GM12892 (cell line): ENCODE measurements around the gene DEPP1.

Experiments used
- DNase-seq: peaks from one replicate; pipeline ENCODE4 v3.0.0; 2011; ENCODE audit not compliant: insufficient read length
- FAIRE-seq: peaks from 2 replicates; lab custom pipeline; 2011; peaks lifted over from hg19 to GRCh38; lab: Jason Lieb, UNC
- POLR2A ChIP-seq: IDR thresholded peaks from 2 replicates; pipeline ENCODE4 v1.6.1; 2011; ENCODE audit warnings: low read depth, low read length, control low read depth
- POLR2AphosphoS5 ChIP-seq: IDR thresholded peaks from 2 replicates; pipeline ENCODE4 v1.6.1; 2011; ENCODE audit warnings: low read depth, low read length, control low read depth
- TAF1 ChIP-seq: IDR thresholded peaks from 2 replicates; pipeline ENCODE4 v1.6.1; 2011; ENCODE audit warnings: low read depth, mild to moderate bottlenecking, control low read depth, low read length, borderline replicate concordance

Gene DEPP1

GRCh38 chr10:44961931-44962750 lies 16.5 kb downstream of the DEPP1 start:
- FAIRE-seq = no peak
- no peak for DNase-seq
- TF ChIP-seq POLR2A = no peak
- TF ChIP-seq TAF1 = no peak
- no peak for TF ChIP-seq POLR2AphosphoS5

- FAIRE-seq (peak; percentile 36), DNase-seq (no peak)
- TF ChIP-seq POLR2A (no peak), POLR2AphosphoS5 (no peak), TAF1 (no peak)
Measured at GRCh38 chr10:44961230-44961571, 17.4 kb downstream of the DEPP1 start.

- DNase-seq = no peak
- no peak for FAIRE-seq
- TF ChIP-seq POLR2AphosphoS5 (no peak), TAF1 (no peak), POLR2A (no peak)
Measured at GRCh38 chr10:44960482-44961229, 18.0 kb downstream of the DEPP1 start.

GRCh38 chr10:44960088-44960460 lies 18.5 kb downstream of the DEPP1 start:
- FAIRE-seq (no peak), DNase-seq (no peak)
- TF ChIP-seq TAF1 (no peak), POLR2AphosphoS5 (no peak), POLR2A (no peak)

GRCh38 chr10:44959247-44960087 lies 19.1 kb downstream of the DEPP1 start, which contains the start of gene RASSF4:
RASSF4 (plus strand) TSS chr10:44959802; CDS start chr10:44970203, 10,401 bp downstream.
- DNase-seq (peak; percentile 98), FAIRE-seq (peak; percentile 96)
- TF ChIP-seq TAF1 = no peak; the same call in 1 of the 2 replicates
- peak; percentile 88 for TF ChIP-seq POLR2A
- peak; percentile 55; the same call in 1 of the 2 replicates for TF ChIP-seq POLR2AphosphoS5

GRCh38 chr10:44958898-44959246 lies 19.7 kb downstream of the DEPP1 start:
- FAIRE-seq = no peak
- TF ChIP-seq POLR2A (no peak), POLR2AphosphoS5 (no peak; the same call in 1 of the 2 replicates), TAF1 (no peak)
- DNase-seq = no peak

- FAIRE-seq (no peak), DNase-seq (no peak)
- no peak for TF ChIP-seq TAF1
- no peak for TF ChIP-seq POLR2A
- TF ChIP-seq POLR2AphosphoS5 = no peak
Measured at GRCh38 chr10:44958196-44958897, 20.3 kb downstream of the DEPP1 start.

GRCh38 chr10:44956717-44957706 lies 21.6 kb downstream of the DEPP1 start:
- FAIRE-seq = no peak
- no peak for DNase-seq
- TF ChIP-seq POLR2AphosphoS5 (no peak), TAF1 (no peak), POLR2A (no peak)

- DNase-seq (no peak), FAIRE-seq (no peak)
- TF ChIP-seq POLR2A = no peak
- TF ChIP-seq TAF1 = no peak
- TF ChIP-seq POLR2AphosphoS5 = no peak
Measured at GRCh38 chr10:44956226-44956625, 22.4 kb downstream of the DEPP1 start.
